NCI-H1105 (cell line): ENCODE data around the gene CPA4.
"Not testable (repeated sequence)": the region's sequence is repeated elsewhere in the genome, so short reads cannot be mapped to it uniquely, and the experiment has no call there.

Experiments used
- DNase-seq: peaks from one replicate; lab custom pipeline; 2025; lab: John Stamatoyannopoulos, UW

CPA4 gene

GRCh38 chr7:130292682-130293257 lies at the start of gene CPA4:
Gene CPA4 (plus strand): TSS chr7:130293161. CDS start chr7:130293181, 20 bp downstream.
- no peak for DNase-seq

GRCh38 chr7:130243486-130243885 lies 49.5 kb upstream of the CPA4 start:
- DNase-seq: not testable (repeated sequence)

GRCh38 chr7:130246491-130246890 lies 46.5 kb upstream of the CPA4 start:
- DNase-seq: not testable (repeated sequence)

DNA sequence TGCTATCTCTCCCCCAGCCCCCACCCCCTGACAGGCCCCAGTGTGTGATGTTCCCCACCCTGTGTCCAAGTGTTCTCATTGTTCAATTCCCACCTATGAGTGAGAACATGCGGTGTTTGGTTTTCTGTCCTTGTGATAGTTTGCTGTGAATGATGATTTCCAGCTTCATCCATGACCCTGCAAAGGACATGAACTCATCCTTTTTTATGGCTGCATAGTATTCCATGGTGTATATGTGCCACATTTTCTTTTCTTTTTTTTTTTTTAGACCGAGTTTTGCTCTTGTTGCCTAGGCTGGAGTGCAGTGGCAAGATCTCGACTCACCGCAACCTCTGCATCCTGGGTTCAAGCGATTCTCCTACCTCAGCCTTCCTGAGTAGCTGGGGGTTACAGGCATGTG lies 44.1 kb upstream of the CPA4 start:
- not testable (repeated sequence) for DNase-seq

DNA sequence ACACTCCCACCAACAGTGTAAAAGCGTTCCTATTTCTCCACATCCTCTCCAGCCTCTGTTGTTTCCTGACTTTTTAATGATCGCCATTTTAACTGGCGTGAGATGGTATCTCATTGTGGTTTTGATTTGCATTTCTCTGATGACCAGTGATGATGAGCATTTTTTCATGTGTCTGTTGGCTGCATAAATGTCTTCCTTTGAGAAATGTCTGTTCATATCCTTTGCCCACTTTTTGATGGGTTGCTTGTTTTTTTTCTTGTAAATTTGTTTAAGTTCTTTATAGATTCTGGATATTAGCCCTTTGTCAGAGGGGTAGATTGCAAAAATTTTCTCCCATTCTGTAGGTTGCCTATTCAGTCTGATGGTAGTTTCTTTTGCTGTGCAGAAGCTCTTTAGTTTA lies 43.3 kb upstream of the CPA4 start:
- not testable (repeated sequence) for DNase-seq

DNA sequence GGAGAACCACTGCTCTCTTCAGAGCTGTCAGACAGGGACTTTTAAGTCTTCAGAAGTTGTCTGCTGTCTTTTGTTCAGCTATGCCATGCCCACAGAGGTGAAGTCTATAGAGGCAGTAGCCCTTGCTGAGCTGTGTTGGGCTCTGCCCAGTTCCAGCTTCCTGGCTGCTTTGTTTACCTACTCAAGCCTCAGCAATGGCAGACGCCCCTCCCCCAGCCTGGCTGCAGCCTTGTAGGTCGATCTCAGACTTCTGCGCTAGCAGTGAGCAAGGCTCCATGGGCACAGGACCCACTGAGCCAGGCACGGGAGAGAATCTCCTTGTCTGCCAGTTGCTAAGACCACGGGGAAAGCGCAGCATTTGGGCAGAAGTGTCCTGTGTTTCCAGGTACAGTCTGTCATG lies 38.4 kb upstream of the CPA4 start:
- DNase-seq: no peak

- DNase-seq: no peak
Measured at GRCh38 chr7:130256704-130257103, 36.3 kb upstream of the CPA4 start.

DNA sequence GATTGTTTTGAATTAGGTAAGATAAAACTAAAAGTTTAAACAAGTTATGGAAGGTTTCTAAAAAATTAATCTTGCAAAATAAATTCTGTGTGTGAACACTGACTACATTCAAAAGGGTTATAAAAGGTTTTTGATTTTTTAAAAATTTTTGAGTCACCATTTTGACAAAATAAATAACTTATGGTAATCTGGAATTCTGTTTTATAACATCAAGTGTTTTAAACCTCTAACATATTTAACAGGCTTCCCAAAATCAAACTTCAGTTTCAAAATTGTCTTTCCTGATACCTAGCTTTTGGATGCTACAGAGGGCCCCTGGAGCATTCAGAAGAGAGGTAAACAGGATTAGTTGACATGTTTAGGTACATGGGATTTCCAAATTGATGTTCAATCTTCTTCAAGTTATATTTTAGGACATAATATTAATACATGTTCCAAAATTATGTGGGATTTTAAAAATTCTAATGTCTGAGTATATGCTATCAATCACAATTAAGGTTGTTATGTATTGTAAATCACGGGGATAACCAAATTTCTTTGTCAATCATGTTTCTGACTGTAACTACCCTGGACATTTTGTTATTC lies 34.4 kb upstream of the CPA4 start:
- DNase-seq: no peak

DNA sequence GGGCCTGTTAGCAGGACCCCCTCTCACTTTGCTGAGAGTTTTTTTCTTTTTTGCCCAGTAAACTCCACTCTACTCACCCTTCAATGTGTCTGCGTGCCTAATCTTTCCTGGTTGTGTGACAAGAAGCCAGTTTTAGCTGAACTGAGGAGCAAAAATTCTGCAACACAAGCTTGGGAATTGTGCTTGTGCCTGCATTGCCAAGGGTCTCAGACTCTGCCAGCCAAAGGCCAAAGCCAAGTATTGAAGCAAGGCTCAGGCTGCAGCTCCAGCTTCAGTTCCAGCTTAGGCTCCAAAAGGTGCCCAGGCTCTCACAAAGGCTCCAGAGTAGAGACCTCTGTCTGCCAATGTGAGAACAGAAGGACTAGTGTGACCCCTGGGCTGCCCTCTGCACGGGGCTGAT lies 30.5 kb upstream of the CPA4 start:
- DNase-seq: no peak

- no peak for DNase-seq
Measured at GRCh38 chr7:130263130-130263529, 29.8 kb upstream of the CPA4 start.

- no peak for DNase-seq
Measured at GRCh38 chr7:130266258-130266960, 26.6 kb upstream of the CPA4 start, which contains the start of gene CPA2. Gene CPA2 (plus strand): TSS chr7:130266863. CDS start chr7:130266882, 19 bp downstream.

DNA sequence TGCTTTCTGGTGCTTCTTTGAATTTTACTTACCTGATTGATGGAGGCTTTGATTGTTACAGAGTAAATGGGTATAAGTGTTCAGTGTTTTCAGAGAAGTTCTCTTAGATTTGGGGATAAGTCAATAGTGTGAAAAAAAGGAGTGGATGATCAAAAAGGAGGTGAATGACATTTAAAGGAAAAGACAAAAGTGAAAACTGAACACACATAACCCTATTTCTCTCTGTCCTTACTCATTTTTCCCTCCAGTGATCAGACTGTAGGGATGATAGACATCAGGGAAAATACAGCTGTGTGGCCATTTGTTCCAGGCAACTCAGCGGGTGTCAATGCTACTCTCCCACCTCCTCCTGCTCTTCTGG lies 26.0 kb upstream of the CPA4 start:
- no peak for DNase-seq

- no peak for DNase-seq
Measured at GRCh38 chr7:130268463-130269317, 24.3 kb upstream of the CPA4 start.

DNA sequence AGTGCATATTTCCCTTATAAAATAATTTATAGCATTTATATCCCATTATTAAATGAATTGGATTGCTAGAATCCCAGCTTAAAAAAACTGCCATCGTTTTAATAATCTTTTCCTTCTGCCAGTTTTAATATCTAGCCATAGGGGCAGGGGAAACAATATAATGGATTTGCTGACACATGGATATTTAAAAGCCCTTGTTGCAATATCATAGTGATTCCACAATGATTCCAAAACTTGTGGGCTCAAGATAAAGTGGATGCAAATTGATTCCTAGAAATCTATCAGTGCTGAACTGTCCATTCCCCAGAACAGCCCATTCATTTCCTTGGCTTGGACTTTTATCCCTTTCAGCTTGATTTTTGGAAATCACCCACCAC lies 23.7 kb upstream of the CPA4 start:
- DNase-seq: no peak

- no peak for DNase-seq
Measured at GRCh38 chr7:130270947-130271800, 21.8 kb upstream of the CPA4 start.

DNA sequence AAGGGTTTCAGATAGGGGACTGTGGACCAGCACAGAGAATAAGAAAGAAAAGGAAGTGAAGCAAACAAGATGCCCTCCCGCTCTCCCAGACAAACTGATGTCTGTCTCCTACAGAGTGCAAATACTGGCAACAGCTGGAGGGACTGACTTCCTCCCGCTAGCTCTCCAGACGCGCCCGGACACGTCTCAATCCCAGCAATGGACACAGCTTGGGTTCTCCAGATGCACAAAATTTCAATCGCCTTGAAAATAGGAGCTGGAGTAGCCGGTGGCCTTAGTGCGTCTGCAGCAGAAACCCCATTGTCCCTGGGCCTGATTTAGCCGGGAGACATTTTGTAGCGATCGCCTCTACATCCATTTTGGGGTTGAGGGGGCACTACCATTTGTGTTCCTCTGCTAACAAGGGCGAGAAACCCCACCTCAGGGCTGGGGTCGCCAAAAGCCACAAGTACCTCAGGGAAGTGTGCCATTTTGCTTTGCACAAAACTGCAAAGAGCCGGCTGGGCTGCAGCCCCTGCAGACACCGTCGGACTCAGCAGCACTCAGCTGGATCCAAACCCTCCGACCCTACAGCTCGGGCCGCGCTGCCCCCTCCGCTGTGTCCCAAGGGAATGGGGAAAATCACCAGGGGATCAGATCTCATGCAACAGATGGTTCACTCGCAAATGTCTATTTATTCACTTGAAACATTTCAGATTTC lies 20.4 kb upstream of the CPA4 start:
- DNase-seq: peak; percentile 87

GRCh38 chr7:130273081-130273932 lies 19.7 kb upstream of the CPA4 start:
- DNase-seq: peak; percentile 97

DNA sequence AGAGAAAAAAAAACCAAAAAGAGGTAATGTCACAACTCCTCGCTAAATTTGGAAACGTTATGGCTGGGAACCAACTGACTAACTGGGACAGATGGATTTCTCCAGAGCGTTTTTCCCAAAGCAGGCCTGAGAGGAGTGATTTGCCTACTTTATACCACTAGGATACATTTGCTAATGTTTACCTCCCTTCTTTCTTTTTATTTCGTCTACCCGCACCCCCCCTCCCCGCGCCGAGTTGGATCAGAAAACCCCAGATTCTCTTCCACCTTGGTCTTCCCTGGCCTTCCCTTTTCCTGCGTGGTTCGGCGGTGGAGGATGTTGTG lies 19.1 kb upstream of the CPA4 start:
- DNase-seq: peak; percentile 46

DNA sequence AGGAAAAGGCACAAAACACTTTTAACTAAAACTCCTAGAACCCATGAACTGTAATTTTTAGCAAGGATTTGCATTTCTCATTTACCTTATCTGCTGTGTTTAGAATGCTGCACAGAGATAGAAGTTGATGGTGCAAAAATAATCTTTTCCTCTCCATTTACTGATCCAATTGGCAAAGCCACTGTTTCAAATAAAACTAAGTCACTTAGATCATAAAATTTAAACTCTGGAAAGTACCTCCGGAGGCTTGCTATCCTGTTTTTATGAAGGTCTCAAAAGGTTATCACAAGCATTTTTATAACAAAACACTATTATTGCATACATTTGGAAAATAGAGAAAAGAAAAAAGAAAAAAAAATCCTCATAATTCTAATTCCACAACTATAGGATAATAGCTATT lies 18.7 kb upstream of the CPA4 start:
- DNase-seq: no peak

DNA sequence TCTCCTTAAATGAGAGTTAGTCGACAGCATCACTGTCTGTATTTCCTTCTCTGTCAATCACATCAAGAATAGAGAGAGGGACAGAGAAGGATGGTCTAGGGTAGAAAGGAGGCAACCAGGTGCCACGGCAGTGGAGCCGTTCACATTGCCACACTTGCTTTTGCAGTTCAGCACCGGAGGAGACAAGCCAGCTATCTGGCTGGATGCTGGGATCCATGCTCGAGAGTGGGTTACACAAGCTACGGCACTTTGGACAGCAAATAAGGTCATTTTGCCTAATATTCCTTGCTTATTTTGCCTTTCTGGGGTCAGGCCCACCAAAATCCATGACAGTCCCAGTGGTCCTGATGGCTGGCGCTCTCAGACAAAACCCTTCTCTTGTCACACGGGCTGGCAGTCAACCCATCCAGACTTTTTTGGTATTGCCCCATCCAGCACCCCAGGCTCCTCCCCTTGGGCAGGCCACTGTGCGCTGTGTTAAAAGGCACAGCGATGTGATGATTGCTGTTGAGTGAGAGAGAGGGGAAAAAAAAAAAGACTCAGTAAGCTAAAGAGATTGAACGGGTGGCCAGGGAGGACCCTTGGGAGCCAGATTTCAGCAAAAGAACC lies 17.9 kb upstream of the CPA4 start:
- peak; percentile 77 for DNase-seq
